ENCODE data around the gene LRP4.

Gene LRP4

DNA sequence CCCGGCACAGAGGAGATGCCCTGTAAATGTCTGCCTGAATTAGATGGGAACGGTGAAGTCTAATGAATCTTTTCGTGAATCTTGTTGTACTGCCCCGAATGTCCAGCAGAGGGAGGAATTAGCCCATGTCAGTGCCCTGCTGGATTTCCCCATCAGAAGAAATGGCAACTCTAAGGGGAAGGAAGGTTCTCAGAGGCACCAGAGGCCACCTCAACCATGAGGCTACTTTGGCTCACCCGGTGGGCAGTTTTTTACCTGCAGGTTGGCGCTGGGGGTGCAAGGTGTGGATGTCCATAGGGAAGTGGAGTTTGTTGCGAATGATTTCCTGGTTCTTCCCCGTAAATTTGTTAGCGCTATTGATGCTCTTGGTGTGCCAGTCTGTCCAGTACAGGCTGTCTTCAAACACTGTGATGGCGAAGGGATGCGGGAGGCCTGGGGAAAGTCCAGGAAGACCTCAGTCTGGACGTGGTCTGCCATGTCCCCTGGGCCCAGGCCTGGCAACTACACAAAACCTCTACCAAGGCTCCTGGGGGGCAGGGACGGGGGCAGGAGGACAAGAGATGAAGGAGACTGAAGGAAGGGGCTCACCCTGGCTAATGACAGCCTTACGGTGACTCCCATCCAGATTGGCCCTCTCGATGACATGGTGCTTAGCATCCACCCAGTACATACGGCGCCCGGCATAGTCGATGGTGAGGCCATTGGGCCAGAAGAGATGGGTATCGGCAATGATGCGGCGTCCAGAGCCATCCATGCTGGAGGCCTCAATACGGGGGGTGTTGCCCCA, 28.5 kb downstream of the LRP4 start:
- peak; percentile 73 for DNase-seq

DNA sequence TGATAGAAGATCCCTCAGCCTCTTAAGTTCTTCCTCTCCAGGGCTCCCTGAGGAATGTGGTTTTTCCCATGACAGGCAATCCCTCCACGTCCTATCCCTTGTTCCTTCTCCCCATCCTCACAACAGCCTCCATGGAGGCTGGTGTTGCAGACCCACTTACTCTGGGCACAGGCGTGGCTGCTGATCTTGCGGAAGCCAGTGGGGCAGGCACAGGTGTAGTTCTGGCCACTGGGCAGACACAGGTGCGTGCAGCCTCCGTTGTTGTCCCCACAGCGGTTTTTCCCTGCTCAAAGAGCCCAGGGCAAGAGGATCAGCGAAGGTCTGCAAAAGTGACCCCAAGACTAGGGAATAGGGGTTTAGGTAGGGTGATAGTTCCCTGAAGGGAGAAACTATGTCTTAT, 29.1 kb downstream of the LRP4 start:
- no peak for DNase-seq

DNA sequence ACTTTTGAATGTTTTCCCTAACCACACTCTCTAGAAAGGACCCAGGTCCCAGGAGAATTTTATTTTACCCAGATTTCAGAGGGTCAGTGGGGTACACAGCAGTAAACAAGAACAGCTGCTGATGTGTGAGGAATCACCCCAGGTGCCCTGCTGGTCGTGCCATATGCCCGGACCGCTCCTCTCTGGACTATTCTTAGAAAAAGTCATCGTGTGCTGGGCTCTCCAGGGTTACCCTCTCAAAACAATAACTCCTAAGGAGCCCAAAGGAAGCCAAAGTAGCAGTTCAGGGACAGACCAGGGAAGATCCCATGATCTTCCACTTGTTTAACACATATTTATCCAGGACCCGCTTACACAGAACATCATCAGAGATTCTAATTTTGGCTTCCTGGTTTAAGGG, 29.7 kb downstream of the LRP4 start:
- DNase-seq, result no peak

DNA sequence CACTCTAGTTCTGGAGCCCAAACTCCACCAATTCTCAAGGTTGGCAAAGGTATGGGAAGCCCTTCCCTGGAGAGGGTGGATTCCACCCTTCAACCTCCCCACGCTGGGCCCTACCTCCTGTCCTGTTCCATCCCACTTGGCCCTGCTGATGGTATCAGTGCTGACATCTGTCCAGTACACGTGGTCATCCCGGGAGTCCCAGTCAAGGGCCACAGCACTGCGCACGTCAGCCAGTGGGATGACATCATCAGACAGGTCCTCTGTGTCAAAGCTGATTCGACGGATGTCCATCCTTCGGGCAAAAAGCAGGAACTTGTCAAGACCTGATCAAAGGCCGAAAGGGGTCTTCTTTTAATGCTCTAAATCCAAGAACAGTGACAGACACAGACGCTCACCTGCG, 32.1 kb downstream of the LRP4 start:
- no peak for DNase-seq

DNA sequence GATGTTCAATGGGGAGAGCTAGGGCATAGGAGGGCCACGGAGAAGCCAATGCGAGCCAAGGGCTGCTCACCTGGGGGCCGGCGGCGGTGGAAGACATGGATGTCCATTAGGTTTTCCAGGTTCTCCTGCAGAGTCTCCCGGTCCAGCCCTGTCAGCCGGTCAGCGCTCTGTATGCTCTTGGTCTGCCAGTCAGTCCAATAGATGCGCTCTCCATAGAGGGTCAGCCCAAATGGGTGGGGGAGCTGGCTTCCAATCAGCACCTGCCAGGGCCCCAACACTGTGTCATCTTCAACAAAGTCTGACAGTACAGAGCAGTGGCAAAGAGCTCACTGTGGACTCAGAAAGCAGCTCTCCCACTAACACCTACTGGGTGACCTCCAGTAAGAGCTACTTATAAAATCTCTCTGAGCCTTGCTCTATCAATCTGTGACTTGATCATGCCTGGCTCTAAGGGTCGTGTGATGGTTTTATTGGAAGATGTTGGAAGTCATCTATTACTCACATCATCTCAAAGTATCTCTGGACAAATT, 39.2 kb downstream of the LRP4 start:
- no peak for DNase-seq

DNA sequence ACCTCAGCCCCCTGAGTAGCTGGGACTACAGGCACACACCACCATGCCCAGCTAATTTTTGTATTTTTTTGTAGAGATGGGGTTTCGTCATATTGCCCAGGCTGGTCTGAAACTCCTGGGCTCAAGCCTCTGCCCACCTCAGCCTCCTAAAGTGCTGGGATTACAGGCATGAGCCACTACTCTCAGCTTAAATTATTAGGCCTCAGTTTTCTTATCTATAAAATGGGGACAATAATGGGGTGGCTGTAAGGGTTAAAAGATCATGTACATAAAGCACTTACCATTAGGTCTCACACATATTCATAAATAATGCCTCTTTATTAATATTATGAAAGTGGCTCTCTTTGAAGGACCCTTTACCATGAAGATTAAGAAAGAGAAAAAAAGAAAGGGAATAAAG, 40.8 kb downstream of the LRP4 start:
- DNase-seq, result no peak

DNA sequence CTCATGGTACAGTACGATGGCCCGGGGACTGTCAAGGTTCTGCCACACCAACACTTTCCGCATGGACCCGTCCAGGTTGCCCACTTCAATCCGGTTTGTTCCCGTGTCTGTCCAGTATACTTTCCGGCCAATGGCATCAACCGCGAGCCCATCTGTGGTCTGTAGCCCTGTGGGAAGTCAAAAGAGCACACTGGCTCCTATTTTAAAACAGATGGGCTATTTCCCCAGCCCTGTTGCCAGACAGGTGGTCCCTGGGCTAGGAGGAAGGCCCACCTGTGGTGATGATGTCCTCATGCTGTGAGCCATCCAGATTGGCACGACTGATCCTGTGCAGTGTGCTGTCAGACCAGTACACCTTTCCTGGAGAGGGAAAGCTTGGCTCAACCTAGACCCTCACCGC, 41.9 kb downstream of the LRP4 start:
- DNase-seq, result no peak

DNA sequence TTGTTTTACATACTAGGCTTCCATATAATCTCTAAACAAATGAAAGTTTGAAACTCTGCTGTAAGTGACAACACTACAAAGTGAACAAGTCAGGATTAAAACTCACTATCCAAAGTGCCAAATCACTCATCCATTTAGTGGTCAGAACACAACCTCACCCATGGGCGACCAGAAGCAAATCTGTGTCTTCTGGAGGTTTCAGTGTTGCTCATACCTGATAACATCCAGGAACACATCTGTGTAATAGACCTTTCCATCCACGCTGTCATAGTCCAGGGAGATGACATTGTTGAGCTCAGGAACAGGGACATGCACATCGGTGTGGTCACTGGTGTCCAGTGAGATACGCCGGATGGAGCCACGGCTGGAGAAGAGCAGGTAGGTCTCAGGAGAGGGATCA, 43.8 kb downstream of the LRP4 start:
- no peak for DNase-seq

DNA sequence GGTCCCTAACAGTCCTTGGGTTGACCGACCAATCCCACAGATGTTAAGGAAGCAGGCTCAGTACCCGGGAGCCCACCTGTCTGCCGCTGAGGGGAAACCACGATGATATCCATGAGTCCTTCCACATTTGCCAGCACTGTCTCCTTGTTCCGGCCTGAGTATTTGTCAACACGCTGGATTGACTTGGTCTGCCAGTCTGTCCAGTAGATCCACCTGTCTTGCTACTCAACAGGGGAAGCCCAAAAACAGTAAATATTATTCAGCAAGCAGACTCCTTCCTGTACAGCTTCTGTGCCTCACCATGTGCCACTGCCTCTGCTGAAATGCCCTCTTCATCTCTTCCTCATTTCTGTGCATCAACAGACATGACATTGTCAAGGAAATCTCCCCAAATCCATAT, 49.4 kb downstream of the LRP4 start:
- DNase-seq, result no peak

DNA sequence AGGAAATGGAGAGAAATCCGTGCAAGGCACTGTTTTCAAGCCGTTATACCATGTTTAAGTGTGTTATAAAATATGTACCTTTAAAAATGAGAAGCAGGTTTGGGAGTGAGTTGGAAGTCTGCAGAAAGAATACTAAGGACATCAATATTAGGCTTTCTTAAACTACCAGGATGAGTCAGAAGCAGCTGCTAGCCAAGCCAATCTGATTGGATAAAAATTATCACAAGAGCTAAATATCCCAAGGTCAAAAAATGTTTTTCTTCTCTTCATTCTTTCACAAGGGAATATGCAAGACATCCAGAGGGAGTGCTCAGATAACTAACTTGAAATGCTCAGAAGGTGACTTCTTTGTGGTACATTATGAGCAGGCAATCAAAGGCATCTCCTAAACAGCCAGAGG, 53.0 kb downstream of the LRP4 start:
- no peak for DNase-seq

DNA sequence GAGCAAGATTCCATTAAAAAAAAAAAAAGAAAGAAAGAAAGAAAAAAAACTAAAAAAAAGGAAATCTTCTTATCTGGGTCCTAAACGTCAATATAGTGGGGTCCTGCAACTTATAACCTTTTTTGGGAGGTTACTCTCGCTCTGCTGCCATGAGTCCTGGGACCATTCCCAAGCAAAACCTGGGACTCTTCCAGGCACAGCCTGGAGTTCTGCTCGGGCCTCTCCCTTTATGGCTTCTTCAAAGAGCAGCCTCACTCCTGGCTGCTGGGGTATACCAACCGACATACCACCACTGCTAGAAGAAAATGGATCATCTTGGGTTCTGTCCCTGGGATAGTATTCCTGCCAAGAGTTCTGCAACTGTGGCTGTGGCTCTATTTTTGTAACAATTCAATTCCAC, 58.1 kb downstream of the LRP4 start:
- no peak for DNase-seq

DNA sequence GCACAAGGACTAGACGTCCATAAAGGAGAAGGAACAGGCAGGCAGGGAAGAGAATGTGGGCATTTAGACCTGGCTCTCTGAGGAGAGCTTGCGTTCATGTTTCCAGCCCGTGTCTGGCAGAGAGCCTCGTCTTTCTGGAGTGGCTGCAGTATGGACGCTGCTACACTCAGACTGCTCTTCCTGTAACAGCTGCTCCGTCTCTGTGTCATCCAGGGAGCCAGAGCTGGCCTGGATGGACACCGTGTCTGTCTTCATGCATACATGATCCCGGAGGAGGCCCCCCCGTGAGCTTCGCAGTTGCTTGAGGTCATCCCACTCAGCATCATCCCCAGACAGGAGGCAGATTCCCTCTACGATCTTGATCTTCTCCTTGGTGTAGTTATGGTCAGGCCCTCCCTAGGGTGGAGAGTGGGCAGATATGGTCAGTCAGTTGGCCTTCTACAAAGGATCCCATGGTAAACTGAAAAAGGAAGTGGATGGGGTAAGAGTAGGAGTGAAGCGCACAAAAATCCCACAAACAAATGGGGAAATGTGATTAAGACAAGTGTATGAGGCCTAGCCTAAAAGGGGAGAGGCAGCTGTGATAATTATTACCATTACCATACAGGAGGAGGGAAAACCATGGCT, 59.3 kb downstream of the LRP4 start:
- DNase-seq, result no peak

DNA sequence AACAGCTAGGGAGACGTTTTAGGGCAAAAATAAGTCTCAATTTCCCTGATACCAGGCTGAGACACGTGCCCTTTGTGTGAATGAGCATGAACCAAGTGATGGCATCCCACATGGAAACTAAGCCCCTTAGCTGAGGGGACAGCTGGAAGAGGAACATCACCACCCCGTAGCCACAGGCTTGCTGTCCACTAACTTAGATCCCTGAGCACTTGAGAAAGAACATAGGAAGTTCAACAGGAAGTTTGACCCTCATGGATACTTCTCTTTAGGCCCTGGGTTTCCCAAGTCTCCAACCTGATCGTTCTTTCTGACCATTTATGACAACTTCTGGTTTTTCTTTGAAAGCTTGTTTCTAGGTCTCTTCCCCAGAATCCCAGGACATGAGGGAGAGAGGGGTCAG, 60.7 kb downstream of the LRP4 start:
- DNase-seq, result no peak

DNA sequence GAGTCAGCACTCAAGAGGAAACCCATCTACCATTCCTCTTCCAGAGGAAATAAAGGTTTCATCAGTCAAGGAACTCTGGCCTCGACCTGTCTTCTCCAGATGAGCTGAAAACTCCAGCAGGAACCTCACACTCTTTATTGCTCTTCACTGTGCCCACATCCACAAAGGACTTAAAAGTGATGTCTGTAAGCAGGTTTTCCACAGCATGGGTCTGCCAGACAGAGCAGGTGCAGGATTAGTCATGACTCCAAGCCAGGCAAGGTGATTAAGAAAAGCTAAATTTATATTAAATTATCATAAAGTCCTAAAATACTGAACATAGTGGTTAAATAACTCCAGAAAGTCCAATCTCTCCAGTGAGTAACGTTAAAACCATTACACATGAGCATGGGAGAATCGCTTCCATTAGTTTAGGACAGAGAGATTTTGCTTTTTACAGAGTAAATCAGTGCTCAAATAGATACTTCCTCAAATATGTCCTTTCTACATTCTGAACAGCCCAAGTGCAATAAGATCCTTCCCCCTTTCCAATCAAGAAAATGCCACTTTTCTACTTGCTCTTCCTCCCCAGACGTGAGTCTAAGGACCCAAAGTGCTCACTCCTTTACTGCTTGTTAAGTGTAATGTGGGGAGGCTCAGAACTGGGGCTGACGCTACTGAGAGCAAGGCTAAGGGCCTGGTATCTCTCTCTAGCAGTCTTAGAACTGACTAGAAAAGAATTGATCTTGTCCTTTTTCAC, 61.6 kb downstream of the LRP4 start:
- DNase-seq, result no peak

DNA sequence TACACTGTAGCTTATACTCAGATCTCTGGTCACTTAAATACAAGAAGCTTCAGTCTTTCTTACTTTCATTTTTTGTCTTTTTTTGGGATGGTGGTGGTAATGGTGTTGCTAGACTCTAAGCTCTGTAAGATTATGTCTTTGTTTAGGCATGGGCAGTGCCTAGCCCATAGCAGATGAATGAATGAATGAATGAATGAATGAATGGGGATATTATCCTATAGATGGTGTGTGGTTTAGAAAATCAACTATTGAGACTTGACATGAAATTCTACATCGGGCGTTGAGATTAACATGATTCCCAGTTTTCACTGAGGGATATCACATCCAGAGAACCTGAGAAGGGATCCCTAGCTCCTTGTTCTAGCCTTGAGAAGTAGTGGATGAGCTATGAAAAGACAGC, 62.5 kb downstream of the LRP4 start:
- no peak for DNase-seq

DNA sequence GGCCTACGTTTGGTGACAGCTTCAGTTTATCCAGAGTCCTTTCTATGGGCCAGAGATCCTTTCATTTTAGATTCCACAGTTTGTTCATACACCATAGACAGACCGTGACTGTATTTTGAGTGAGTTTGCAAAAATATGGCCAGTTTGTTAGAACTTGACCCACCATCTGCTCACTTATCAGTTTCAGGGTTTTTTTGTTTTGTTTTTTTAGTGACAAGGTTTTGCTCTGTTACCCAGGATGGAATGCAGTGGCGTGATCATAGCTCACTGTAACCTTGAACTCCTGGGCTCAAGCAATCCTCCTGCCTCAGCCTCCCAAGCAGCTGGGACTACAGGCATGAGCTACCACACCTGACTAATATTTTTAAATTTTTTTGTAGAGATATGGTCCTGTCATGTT, 63.2 kb downstream of the LRP4 start:
- DNase-seq, result no peak

DNA sequence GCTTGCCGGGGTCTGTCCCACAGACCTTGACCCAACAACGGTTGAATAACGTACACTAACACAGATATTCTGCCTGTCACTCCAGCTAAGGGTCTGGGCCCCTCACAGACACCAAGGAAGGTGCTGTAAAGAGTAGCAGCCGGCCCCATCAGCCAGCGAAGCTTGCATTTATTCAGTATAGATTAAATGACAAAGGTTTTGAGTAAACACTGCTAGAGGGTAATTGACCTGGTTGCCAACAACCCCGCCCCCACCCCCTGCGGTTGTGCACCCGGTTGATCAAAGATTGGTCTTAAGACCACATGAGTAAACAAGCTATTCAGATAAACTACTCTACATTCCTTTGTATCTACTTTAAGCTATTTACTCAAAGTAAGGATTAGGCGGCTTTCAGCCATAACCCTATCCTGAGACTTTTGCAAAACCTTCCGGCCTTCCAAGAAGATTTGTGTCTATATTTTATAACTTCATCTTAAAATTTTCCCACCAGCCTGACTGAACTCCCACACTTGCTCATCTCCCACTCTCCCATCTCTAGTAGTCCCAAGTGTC, 67.4 kb downstream of the LRP4 start:
- DNase-seq, result no peak

DNA sequence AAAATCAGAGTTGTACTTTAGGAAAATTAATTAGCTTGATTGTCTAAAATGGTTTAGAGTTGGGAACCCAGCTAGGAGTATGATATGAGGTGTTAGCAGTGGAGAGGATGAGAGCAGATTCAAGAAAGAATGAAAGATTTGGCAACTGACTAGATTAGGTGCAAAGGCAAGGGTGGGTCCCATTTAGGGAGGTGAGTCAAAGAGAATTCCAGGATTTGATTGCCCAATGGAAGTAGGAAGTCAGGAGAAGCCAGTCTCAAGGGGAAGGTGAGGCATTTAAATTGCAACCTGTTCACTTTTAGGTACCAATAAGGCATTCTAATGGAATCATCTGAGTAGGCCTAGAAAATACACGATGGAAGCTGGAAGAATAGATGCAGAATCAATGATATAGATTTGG, 68.7 kb downstream of the LRP4 start:
- no peak for DNase-seq

DNA sequence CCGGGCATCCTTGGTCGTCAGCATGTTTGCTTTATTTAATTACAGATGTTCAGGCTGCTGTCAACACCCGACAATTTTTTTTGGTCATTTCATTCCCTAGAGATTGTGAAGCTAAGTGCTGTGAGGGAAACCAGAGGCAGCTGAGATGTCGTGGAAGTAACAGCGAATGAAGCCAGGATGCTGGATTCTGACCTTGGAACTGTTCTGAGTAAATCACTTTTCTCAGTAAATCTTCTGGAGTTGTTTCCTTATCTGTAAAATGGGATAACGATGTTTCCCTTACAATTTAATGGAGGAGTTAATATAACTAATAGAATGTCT, 71.9 kb downstream of the LRP4 start:
- no peak for DNase-seq

DNA sequence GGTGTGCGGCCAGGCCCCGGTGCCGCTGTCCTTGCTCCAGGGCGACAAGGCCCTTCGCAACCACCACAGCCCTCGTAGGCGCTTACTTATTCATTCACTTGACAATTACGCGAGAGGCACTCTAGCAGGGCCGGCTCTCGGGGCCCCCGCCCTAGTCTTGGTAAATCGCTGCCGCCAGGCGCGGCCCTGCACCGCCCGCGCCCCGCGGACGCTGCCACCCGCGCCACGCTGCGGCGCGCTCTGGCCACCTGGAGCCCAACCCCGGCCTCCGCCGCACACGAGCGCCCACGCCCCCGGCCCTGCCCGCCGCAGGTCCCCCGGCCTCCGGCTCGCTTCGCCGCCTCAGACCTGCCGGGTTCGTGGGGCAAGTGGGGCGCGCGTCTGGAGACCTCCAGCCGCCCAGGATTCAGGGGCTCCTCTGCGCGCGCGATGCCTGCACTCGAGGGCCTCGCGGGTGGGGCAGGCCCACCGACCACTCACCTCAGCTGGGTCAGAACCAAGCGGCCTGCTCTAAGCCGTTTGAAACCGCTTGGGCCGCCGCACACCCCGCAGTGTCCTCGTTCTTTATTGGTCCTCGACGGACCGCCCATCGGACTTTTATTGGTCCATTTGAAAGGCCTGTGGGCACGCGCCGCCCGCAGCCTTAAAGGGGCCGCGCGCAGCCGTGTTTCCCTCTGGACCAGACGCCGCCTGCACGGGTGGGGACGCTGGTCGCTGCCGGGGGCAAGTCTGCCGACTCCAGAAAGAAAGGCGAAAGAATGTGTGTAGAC, 72.4 kb downstream of the LRP4 start, which contains the start of gene CKAP5:
TSS of gene CKAP5 (minus strand) at position 541 of the 770 bp plus-strand sequence. CDS start 25,049 bp downstream, outside the sequence.
- peak; percentile 86 for DNase-seq

DNA sequence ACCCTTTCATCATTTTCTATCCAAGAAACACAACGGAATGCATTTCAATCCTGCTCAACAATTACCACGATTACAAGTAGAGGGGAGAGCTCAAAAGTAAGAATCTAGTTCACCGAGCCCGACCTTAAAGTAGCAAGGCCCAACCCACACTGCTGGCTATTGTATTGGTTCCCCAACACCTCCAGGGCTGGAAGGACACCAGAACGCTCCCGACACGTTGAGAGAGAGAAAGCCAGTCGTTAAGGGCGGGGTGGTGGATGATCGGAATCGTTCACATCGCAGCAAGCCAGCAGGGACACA, 73.0 kb downstream of the LRP4 start:
- DNase-seq, result no peak

DNA sequence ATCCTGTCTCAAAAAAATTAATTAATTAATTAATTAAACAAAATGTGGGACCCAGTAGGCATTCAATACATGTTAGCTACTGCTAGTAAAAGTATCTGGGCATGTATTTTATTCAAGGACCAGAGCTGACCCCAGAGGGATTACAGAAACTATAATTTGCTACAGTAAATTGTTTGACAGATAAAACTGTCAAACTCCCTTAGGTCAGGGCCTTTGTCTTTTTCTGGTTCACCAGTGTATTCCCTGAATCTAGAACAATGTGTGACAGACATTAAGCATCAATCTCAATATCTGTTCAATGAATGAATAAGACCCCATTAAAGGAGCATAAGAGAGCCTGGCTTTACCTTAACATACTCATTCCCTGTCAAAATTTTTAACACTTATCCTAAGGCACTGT, 78.2 kb downstream of the LRP4 start:
- DNase-seq, result no peak

DNA sequence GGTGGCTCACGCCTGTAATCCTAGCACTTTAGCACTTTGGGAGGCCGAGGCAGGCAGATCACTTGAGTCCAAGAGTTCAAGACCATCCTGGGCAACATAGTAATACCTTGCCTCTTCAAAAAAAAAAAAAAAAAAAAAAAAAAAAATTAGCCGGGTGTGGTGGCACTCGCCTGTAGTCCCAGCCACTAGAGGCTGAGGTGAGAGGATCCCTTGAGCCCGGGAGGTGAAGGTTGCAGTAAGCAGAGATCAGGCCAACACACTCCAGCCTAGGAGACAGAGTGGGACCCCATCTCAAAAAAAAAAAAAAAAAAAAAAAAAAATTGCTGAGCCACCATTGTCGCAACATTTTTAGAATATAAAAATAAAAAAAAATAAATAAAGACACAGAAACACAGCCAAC, 79.8 kb downstream of the LRP4 start:
- no peak for DNase-seq
